ENCODE results near the gene CNTD1.

Gene CNTD1

DNA sequence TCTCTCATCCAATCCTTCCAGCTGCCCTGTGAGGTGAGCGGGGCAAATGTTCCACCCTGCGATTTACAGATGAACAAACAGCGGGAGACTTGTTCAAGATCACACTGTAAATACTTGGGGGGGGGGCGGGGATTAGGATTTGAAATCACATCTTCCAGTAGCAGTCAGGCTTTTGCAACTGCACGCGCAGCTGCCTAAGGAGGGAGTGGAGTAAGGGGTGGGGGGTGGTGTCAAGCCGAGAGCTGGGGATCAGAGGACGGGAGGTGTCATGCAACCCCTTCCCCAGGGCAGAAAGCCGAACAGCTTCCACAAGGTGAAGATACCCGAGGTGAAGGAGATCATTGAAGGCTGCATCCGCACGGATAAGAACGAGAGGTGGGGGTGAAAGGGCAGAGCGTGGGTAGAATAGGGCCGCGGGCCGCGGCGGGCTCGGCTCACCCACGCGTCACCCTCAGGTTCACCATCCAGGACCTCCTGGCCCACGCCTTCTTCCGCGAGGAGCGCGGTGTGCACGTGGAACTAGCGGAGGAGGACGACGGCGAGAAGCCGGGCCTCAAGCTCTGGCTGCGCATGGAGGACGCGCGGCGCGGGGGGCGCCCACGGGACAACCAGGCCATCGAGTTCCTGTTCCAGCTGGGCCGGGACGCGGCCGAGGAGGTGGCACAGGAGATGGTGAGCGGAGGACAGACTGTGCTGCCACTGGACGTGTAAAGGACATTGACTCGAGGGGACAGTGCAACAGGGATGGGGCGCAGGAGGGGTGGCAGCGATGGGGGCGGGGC, 13.7 kb upstream of the CNTD1 start:
- Histone ChIP-seq H3K9me3 (ENCODE audit: control insufficient read depth, insufficient read depth, low read depth, low read length) (no peaks in the 10 kb centered on the region), H3K36me3 (ENCODE audit: control insufficient read depth in 2 of 2, insufficient read depth in 1 of 2, low read length in 2 of 2) (peaks cover 0 to 19% of the 10 kb centered on the region in 2 experiments; a peak in 2 of 3 replicates), H3K27ac (ENCODE audit: extremely low read depth, low read depth, low read length) (no peak overlapping the region), H3K4me1 (ENCODE audit: control insufficient read depth, insufficient read depth, low read length) (peaks cover 2% of the 10 kb centered on the region; the same call in 1 of the 2 replicates), H3K4me3 (ENCODE audit: low read depth, low read length) (no peak overlapping the region)
- no peak for TF ChIP-seq OVOL3 (tag by site-specific recombination; IDR thresholded peaks at IDR 0.05)
- TF ChIP-seq ZNF423 (tag by site-specific recombination; IDR thresholded peaks at IDR 0.05) = no peak
- TF ChIP-seq ZEB2 (tag by site-specific recombination; IDR thresholded peaks at IDR 0.05) = no peak
- no peak for TF ChIP-seq OSR2 (tag by site-specific recombination; IDR thresholded peaks at IDR 0.05)
- no peak for TF ChIP-seq ZNF426 (tag by site-specific recombination; IDR thresholded peaks at IDR 0.05)
- TF ChIP-seq ZNF391 (tag by site-specific recombination; IDR thresholded peaks at IDR 0.05; ENCODE audit: borderline replicate concordance, low read depth) = no peak
- TF ChIP-seq ZNF501 (tag by site-specific recombination; IDR thresholded peaks at IDR 0.05) = no peak
- no peak for TF ChIP-seq ZBTB20 (tag by site-specific recombination; IDR thresholded peaks at IDR 0.05)
- no peak for TF ChIP-seq ZNF548 (tag by site-specific recombination; IDR thresholded peaks at IDR 0.05)
- TF ChIP-seq, protein P1, sequence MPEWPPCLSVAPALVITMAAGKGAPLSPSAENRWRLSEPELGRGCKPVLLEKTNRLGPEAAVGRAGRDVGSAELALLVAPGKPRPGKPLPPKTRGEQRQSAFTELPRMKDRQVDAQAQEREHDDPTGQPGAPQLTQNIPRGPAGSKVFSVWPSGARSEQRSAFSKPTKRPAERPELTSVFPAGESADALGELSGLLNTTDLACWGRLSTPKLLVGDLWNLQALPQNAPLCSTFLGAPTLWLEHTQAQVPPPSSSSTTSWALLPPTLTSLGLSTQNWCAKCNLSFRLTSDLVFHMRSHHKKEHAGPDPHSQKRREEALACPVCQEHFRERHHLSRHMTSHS (tag by site-specific recombination; IDR thresholded peaks at IDR 0.05) = no peak
- TF ChIP-seq, protein P2, sequence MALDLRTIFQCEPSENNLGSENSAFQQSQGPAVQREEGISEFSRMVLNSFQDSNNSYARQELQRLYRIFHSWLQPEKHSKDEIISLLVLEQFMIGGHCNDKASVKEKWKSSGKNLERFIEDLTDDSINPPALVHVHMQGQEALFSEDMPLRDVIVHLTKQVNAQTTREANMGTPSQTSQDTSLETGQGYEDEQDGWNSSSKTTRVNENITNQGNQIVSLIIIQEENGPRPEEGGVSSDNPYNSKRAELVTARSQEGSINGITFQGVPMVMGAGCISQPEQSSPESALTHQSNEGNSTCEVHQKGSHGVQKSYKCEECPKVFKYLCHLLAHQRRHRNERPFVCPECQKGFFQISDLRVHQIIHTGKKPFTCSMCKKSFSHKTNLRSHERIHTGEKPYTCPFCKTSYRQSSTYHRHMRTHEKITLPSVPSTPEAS (tag by site-specific recombination; IDR thresholded peaks at IDR 0.05) = no peak
- no peak for TF ChIP-seq ZNF596 (tag by site-specific recombination; IDR thresholded peaks at IDR 0.05)
- no peak for TF ChIP-seq PRDM1 (tag by site-specific recombination; IDR thresholded peaks at IDR 0.05)
- ChIA-PET POLR2A (interaction anchor here (0.9 to 2.8 kb wide), 3 partner anchors 11 to 14 kb away, joined by 3 to 9 read pairs (median 8); partner anchors contain the start of genes CNTD1 and VPS25), CTCF (interaction anchor here (0.5 to 1.4 kb wide), 4 partner anchors 21 to 1391 kb away, joined by 3 to 5 read pairs (median 4); partner anchors contain the start of gene BECN1)

DNA sequence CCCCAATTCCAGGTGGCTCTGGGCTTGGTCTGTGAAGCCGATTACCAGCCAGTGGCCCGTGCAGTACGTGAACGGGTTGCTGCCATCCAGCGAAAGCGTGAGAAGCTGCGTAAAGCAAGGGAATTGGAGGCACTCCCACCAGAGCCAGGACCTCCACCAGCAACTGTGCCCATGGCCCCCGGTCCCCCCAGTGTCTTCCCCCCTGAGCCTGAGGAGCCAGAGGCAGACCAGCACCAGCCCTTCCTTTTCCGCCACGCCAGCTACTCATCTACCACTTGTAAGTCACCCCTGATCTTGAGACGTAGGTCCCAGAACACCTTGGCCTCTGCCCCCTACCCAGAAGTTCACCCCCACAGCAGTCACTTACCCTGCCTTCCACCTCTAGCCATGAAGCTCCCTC, 11.4 kb upstream of the CNTD1 start:
- Histone ChIP-seq H3K36me3 (ENCODE audit: control insufficient read depth in 2 of 2, insufficient read depth in 1 of 2, low read length in 2 of 2) (peaks cover 0 to 12% of the 10 kb centered on the region in 2 experiments; a peak in 2 of 3 replicates), H3K27ac (ENCODE audit: extremely low read depth, low read depth, low read length) (no peak overlapping the region), H3K9me3 (ENCODE audit: control insufficient read depth, insufficient read depth, low read depth, low read length) (no peaks in the 10 kb centered on the region), H3K4me1 (ENCODE audit: control insufficient read depth, insufficient read depth, low read length) (no peaks in the 10 kb centered on the region), H3K4me3 (ENCODE audit: low read depth, low read length) (no peak overlapping the region)
- ChIA-PET POLR2A (interaction anchor here (0.5 to 2.8 kb wide), 4 partner anchors 9 to 216 kb away, joined by 4 to 9 read pairs (median 6); partner anchors contain the start of genes CNTD1 and COA3), CTCF (no interaction called here)
- TF ChIP-seq ZNF146 (tag by site-specific recombination; IDR thresholded peaks at IDR 0.05) = no peak
- TF ChIP-seq, protein P3, sequence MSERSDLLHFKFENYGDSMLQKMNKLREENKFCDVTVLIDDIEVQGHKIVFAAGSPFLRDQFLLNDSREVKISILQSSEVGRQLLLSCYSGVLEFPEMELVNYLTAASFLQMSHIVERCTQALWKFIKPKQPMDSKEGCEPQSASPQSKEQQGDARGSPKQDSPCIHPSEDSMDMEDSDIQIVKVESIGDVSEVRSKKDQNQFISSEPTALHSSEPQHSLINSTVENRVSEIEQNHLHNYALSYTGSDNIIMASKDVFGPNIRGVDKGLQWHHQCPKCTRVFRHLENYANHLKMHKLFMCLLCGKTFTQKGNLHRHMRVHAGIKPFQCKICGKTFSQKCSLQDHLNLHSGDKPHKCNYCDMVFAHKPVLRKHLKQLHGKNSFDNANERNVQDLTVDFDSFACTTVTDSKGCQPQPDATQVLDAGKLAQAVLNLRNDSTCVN (tag by site-specific recombination; optimal IDR thresholded peaks at IDR 0.05) = no peak
- TF ChIP-seq RBAK (tag by site-specific recombination; IDR thresholded peaks at IDR 0.05) = no peak
- no peak for TF ChIP-seq ZNF391 (tag by site-specific recombination; IDR thresholded peaks at IDR 0.05; ENCODE audit: borderline replicate concordance, low read depth)
- no peak for TF ChIP-seq KLF16 (tag by site-specific recombination; IDR thresholded peaks at IDR 0.05)
- TF ChIP-seq, protein P4, sequence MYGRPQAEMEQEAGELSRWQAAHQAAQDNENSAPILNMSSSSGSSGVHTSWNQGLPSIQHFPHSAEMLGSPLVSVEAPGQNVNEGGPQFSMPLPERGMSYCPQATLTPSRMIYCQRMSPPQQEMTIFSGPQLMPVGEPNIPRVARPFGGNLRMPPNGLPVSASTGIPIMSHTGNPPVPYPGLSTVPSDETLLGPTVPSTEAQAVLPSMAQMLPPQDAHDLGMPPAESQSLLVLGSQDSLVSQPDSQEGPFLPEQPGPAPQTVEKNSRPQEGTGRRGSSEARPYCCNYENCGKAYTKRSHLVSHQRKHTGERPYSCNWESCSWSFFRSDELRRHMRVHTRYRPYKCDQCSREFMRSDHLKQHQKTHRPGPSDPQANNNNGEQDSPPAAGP (tag by site-specific recombination; IDR thresholded peaks at IDR 0.05) = no peak
- TF ChIP-seq, protein P5, sequence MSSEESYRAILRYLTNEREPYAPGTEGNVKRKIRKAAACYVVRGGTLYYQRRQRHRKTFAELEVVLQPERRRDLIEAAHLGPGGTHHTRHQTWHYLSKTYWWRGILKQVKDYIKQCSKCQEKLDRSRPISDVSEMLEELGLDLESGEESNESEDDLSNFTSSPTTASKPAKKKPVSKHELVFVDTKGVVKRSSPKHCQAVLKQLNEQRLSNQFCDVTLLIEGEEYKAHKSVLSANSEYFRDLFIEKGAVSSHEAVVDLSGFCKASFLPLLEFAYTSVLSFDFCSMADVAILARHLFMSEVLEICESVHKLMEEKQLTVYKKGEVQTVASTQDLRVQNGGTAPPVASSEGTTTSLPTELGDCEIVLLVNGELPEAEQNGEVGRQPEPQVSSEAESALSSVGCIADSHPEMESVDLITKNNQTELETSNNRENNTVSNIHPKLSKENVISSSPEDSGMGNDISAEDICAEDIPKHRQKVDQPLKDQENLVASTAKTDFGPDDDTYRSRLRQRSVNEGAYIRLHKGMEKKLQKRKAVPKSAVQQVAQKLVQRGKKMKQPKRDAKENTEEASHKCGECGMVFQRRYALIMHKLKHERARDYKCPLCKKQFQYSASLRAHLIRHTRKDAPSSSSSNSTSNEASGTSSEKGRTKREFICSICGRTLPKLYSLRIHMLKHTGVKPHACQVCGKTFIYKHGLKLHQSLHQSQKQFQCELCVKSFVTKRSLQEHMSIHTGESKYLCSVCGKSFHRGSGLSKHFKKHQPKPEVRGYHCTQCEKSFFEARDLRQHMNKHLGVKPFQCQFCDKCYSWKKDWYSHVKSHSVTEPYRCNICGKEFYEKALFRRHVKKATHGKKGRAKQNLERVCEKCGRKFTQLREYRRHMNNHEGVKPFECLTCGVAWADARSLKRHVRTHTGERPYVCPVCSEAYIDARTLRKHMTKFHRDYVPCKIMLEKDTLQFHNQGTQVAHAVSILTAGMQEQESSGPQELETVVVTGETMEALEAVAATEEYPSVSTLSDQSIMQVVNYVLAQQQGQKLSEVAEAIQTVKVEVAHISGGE (tag by site-specific recombination; conservative IDR thresholded peaks at IDR 0.05; ENCODE audit: low read depth) = no peak
- no peak for TF ChIP-seq ZBTB8A (tag by site-specific recombination; IDR thresholded peaks at IDR 0.05)
- no peak for TF ChIP-seq ZNF184 (tag by site-specific recombination; IDR thresholded peaks at IDR 0.05)
- TF ChIP-seq MZF1 (tag by site-specific recombination; IDR thresholded peaks at IDR 0.05; ENCODE audit: borderline replicate concordance) = no peak
- TF ChIP-seq ZNF37A (tag by site-specific recombination; IDR thresholded peaks at IDR 0.05) = no peak
- no peak for TF ChIP-seq ZFP69B (tag by site-specific recombination; IDR thresholded peaks at IDR 0.05)
- no peak for TF ChIP-seq BCL11A (tag by site-specific recombination; IDR thresholded peaks at IDR 0.05; ENCODE audit: low read depth)
